ENCODE measurements around the gene BORCS8.

Gene BORCS8

DNA sequence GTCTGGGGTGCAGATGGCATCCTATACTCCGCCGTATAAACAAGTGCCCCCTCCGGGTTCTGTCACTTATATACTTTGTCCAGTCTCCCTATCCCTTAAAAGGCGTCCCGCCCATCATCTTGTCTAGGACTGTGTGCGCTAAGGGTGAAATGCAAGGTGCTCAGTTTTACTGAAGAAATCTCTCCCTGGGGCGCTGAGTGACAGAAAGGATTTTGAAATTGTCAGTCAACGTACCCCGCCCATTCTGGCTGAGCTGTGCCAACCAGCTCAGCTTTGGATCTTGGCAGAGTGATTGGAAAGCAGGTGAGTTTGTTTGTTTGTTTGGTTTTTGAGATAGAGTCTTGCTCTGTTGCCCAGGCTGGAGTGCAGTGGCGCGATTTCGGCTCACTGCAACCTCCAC is 49.6 kb downstream of the BORCS8 start:
- TF ChIP-seq, protein P1, sequence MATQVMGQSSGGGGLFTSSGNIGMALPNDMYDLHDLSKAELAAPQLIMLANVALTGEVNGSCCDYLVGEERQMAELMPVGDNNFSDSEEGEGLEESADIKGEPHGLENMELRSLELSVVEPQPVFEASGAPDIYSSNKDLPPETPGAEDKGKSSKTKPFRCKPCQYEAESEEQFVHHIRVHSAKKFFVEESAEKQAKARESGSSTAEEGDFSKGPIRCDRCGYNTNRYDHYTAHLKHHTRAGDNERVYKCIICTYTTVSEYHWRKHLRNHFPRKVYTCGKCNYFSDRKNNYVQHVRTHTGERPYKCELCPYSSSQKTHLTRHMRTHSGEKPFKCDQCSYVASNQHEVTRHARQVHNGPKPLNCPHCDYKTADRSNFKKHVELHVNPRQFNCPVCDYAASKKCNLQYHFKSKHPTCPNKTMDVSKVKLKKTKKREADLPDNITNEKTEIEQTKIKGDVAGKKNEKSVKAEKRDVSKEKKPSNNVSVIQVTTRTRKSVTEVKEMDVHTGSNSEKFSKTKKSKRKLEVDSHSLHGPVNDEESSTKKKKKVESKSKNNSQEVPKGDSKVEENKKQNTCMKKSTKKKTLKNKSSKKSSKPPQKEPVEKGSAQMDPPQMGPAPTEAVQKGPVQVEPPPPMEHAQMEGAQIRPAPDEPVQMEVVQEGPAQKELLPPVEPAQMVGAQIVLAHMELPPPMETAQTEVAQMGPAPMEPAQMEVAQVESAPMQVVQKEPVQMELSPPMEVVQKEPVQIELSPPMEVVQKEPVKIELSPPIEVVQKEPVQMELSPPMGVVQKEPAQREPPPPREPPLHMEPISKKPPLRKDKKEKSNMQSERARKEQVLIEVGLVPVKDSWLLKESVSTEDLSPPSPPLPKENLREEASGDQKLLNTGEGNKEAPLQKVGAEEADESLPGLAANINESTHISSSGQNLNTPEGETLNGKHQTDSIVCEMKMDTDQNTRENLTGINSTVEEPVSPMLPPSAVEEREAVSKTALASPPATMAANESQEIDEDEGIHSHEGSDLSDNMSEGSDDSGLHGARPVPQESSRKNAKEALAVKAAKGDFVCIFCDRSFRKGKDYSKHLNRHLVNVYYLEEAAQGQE (IDR thresholded peaks at IDR 0.05; ENCODE audit: insufficient replicate concordance, low read depth): no peak
- Histone ChIP-seq H3K4me3 (replicated peaks; ENCODE audit: insufficient read depth, low read length) (no peak overlapping the region), H3K27me3 (ENCODE audit: insufficient read depth, poor library complexity, severe bottlenecking) (no peaks in the 10 kb centered on the region), H3K27ac (replicated peaks) (no peak overlapping the region)
- no peak for DNase-seq (ENCODE audit: low read depth in 1 of 2, low spot score in 1 of 2)

DNA sequence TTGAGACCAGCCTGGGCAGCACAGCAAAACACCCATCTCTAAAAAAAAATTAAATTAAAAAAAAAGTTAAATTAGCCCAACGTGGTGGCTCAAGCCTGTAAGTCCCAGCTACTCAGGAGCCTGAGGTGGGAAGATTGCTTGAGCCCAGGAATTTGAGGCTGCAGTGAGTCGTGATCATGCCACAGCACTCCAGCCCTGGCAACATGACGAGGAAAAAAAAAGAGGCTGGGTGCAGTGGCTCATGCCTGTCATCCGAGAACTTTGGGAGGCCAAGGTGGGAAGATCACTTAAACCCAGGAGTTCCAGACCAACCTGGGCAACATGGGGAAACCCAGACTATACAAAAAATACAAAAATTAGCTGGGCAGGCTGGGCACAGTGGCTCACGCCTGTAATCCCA is 51.5 kb downstream of the BORCS8 start:
- DNase-seq (ENCODE audit: low read depth in 1 of 2, low spot score in 1 of 2): no peak
- TF ChIP-seq, protein P2, sequence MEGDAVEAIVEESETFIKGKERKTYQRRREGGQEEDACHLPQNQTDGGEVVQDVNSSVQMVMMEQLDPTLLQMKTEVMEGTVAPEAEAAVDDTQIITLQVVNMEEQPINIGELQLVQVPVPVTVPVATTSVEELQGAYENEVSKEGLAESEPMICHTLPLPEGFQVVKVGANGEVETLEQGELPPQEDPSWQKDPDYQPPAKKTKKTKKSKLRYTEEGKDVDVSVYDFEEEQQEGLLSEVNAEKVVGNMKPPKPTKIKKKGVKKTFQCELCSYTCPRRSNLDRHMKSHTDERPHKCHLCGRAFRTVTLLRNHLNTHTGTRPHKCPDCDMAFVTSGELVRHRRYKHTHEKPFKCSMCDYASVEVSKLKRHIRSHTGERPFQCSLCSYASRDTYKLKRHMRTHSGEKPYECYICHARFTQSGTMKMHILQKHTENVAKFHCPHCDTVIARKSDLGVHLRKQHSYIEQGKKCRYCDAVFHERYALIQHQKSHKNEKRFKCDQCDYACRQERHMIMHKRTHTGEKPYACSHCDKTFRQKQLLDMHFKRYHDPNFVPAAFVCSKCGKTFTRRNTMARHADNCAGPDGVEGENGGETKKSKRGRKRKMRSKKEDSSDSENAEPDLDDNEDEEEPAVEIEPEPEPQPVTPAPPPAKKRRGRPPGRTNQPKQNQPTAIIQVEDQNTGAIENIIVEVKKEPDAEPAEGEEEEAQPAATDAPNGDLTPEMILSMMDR (IDR thresholded peaks at IDR 0.05; ENCODE audit: insufficient read depth, low read length): no peak
- TF ChIP-seq GABPA (IDR thresholded peaks at IDR 0.05; ENCODE audit: low read depth) (no peak), POLR2AphosphoS5 (IDR thresholded peaks at IDR 0.05; ENCODE audit: low read depth) (no peak), SPI1 (IDR thresholded peaks at IDR 0.05; ENCODE audit: borderline replicate concordance, low read depth) (no peak)
- TF ChIP-seq, protein P1 (IDR thresholded peaks at IDR 0.05; ENCODE audit: insufficient replicate concordance, low read depth): no peak
- no peak overlapping the region for H3K4me3 ChIP-seq (replicated peaks; ENCODE audit: insufficient read depth, low read length)
- H3K27me3 ChIP-seq (ENCODE audit: insufficient read depth, poor library complexity, severe bottlenecking): no peaks in the 10 kb centered on the region
- H3K27ac ChIP-seq (replicated peaks): no peak overlapping the region

DNA sequence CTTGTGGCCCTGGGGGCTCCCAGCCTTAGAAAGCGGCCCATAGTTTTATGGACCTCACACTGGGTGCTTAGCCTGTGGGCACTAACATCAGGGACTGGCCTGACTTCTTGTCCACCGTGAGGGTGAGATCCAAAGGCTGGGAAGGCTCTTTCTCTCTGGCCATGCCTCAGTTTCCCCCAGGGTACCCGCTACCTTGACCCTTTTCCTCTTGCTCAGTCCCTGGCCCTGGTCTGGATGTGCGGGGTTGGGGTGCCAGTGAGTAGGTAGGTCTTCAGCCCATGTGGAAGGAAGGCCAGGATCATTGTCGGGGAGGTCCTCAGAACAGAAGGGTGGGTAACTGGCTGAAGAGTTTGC is 52.1 kb downstream of the BORCS8 start:
- TF ChIP-seq POLR2AphosphoS5 (IDR thresholded peaks at IDR 0.05; ENCODE audit: low read depth): no peak
- TF ChIP-seq, protein P2 (IDR thresholded peaks at IDR 0.05; ENCODE audit: insufficient read depth, low read length): no peak
- TF ChIP-seq, protein P1 (IDR thresholded peaks at IDR 0.05; ENCODE audit: insufficient replicate concordance, low read depth): no peak
- TF ChIP-seq SPI1 (IDR thresholded peaks at IDR 0.05; ENCODE audit: borderline replicate concordance, low read depth): no peak
- no peak for TF ChIP-seq GABPA (IDR thresholded peaks at IDR 0.05; ENCODE audit: low read depth)
- Histone ChIP-seq H3K27me3 (ENCODE audit: insufficient read depth, poor library complexity, severe bottlenecking) (no peaks in the 10 kb centered on the region), H3K4me3 (replicated peaks; ENCODE audit: insufficient read depth, low read length) (no peak overlapping the region), H3K27ac (replicated peaks) (no peak overlapping the region)
- no peak for DNase-seq (ENCODE audit: low read depth in 1 of 2, low spot score in 1 of 2)

Measured in HL-60 (cell line).